Stimulated activated CD8-positive, alpha-beta memory T cell treated with anti-CD3 and anti-CD28 coated beads, Interleukin-2, amount 100 ng/mL, for 48 hours (primary cell): ENCODE data around the gene ALKBH5.

Source experiments
- DNase-seq, 2 donors: peaks; one replicate each; pipeline ENCODE4 v3.0.0-alpha.2; 2020; ENCODE audit warnings: low read depth in 2 of 2

ALKBH5 gene

DNA sequence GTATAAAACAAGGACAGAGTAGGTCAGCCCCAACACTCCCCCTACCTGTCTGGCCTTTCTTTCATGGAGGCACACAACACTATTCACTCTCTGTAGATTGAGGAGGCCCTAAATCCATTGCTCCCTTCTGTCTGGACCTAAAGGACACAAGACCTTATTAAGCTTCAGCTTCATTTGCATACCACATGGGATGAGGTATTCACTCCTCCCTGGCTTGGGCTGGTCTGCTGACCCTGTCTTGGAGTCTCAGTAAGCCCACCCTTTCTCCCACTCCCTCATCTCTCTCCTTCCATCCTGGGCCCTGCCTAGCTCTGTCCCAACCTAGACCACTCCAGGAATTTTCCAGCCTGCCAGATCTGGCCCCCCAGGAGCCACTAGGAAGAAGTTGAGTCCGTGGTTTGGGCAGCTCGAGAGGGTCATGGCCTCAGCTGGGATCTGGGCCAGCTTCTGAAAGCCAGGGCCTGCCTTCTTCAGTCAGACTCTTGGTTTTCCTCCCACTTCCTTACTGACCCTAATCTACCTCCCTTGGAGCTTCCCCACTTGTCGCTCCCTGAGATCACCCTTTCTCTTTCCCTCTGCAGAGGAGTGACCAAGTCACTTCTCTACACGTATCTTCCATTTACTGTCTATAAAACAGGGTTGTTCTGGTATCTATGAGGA is 35.3 kb downstream of the ALKBH5 start:
- no peak for DNase-seq

DNA sequence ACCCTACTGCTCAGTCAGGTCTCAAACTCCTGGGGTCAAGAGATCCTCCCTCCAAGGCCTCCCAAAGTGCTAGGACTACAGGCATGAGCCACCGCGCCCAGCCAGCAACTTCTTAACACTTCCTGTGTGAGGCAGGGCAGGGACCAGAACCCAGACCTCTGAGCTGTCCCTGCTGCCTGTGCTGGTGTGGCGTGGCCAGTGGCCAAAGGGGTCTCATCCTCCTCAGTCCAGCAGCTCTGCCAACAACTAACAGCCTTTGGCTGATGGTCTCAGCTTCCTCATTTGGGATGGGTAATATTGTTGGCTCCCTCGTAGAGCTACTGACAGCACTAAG is 40.4 kb downstream of the ALKBH5 start:
- DNase-seq, result no peak

DNA sequence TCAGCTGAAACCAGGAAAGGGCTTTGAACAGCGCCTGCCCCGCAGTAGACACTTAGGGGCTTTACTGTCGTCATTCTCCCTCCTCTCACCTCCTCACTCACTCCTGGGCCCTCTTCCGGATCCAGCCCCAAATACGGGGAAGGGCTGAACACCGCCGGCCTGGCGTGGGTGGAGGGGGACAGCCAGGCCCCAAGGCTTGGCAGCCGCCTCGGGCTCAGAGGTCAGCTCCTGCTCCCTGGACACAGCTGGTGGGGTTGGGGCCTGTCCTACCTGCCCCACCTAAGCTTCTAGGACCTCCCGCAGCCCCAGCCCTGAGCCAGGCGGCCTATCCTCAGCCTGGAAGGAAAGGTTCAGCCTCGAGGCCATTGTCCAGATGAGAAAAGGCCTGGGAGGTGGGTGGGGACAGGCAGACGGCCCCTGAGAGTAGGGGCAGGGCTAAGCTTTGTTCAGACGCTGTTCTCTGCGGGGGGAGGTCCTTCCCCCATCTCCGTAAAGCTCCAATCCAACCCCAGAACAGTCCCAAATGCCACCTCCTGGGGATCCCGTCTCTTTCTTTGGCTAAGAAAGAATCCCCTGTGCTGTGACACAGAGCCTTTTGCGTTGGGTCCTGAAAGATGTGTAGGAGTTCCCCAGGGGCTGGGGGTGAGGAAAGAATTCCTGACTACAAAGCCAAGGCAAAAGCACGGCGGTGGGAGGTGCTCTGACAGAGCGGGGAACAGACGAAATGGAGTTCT is 40.9 kb downstream of the ALKBH5 start:
- DNase-seq, result no peak

DNA sequence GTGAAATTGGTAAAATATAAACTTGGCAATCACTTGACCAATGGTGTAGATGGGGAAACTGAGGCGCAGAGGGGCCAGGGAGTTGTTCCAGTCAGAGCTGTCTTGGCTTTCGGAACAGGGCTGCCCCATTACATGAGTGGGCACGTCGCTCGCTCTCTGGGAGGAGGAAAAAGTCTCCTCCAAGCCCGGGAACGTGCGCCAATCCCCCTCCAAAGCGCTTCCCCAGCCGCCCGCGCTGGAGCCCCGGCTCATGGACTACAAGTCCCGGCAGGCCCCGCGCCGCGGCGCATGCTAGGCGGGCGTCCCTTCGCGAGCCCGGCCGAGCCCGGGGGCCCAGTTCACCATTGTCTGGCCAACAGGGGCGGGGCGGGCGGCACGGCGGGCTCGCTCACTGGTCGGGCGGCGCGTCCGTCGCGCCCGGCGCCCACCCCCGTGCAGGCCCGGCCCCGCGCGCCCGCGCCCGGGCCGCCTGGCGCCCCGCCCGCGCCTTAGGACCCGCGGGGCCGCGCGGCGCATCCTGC is 41.6 kb downstream of the ALKBH5 start, which contains the start of gene LLGL1:
LLGL1 (plus strand) TSS at position 515 of the 521 bp plus-strand sequence. CDS start 48 bp downstream, outside the sequence.
- DNase-seq, result peak; percentile 94 to 98

DNA sequence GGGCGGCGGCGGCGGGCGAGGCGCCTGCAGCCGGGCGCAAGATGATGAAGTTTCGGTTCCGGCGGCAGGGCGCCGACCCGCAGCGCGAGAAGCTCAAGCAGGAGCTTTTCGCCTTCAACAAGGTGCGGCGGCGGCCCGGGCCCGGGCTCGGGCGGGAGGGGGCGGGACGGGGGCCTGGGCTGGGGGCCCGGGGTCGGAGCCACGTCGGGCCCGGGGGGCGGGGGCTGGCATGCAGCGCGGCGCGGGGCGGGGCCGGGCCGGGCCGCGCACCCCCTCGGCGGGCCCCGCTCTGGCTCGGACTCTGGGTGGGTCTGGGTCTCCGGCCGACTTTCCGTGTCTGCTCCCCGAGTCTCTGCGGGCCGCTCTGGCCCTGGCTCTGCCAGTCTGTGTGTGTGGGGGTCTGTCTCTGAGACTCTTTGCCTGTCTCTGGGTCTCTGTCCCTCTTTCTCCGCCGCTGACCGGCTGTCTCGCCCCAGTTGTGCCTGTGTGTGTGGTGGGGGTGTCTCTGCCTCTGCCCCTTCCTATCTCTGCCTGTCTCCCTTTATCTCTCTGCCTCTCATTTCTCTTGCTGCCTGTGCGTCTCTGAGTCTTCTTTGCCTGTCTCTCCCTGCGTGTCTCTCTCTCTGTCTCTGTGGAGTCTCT is 42.1 kb downstream of the ALKBH5 start:
- peak in 1 of 2 donors; percentile 4 for DNase-seq

DNA sequence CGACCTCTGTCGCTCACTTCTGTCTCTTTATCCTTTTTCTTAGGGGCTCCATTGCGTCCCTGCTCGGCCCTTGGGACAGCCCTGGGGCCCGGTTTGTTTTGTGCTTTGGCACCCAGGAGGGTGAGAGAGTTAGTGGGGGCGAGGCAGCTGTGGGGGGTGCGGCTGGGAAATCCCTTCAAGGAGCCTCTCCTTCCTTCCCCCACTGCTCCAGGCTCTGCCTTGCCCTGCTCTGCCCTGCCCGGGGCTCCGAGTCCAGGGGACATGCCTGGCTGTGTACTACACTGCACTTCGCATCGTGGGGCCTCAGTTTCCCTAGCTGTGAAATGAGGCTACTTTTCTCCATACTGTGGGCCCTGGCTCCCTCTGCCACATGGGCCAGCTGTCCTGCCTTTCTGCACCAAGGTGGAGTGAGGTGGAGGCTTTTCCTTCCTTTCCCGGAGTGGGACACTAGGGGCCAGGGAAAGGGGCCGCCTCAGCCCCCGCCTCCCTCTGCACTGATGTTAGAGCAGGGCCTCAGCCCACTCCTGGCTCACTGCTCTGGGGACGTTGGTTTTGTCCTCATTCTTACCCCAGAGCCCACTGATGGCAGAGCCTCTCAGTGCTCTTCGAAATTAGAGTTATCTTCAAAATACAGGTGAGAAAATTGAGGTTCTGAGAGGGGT is 42.8 kb downstream of the ALKBH5 start:
- DNase-seq, result no peak

DNA sequence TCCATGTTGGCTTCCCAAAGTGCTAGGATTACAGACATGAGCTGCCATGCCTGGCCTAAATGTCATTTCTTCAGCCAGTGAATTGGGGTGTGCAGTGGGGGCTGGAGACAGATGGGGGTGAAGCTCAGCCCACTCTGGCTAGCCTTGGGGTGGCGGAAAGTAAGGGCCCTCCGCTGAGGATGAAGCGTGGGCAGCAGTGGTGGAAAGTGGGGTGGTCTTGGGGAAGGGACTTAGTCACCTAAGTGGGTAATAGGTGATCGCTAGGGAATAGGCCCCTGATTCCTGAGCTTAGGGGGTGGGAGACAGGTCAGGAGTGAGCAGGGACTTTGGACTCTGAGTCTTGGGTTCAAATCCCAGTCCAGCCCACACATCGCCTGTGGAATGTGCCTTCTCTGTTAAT is 44.0 kb downstream of the ALKBH5 start:
- no peak for DNase-seq

DNA sequence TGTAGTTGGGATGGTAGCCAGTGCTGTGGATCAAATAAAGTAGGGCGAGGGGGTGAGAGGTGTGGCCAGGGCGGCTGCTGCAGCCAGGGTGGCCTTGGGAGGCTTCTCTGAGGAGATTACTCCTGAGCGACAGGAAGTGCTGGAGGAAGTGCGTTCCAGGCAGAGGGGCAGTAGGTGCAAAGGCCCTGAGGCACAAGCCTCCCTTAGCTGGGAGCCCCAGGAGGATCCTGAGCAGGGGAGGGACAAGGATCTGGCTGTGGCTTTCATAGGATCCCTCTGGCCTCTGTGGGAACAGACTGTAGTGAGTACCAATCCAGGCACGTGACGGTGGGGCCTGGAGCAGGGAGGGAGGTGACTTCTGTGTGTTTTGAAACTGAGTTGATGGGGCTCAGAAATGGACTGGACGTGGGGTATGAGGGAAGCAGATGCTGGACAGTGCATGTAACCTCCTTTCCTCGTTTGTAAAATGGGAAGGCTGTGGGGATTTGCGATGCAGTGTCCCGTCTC is 44.6 kb downstream of the ALKBH5 start:
- no peak for DNase-seq

DNA sequence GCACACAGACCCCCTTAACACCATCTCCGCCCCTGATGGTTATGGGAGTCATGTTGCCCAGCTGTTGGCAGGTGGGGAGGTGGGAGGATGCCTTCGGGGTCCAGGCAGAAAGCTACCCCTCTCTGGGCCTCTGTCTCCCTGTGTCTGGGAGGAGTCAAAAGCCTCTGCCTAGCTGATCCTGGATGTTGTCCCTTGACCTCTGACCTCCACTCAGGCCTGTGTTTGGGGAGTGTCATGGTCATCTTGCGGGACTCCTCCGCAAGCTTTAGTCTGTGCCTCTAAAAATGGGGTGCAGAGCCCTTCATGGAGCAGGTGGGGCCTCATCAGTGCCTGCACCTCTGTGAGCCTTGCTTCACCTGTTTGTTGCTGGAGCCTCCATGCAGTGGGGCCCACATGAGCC is 45.6 kb downstream of the ALKBH5 start:
- DNase-seq, result no peak

DNA sequence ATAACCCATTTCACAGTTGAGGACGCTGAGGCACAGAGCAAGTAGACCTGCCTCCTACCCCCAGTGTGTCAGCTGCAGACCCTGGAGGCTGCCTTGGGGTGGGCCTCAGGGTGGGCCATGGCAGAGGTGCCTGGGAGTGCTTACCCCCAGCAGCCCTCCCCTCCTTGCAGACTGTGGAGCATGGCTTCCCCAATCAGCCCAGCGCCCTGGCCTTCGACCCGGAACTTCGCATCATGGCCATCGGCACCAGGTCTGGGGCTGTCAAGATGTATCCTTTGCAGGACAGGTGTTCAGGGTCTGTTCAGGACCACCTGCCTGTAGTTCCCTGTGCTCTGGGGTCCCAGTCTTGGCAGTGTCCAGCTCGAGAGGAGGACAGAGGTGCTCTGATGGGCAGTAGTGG is 46.1 kb downstream of the ALKBH5 start:
- DNase-seq, result no peak

DNA sequence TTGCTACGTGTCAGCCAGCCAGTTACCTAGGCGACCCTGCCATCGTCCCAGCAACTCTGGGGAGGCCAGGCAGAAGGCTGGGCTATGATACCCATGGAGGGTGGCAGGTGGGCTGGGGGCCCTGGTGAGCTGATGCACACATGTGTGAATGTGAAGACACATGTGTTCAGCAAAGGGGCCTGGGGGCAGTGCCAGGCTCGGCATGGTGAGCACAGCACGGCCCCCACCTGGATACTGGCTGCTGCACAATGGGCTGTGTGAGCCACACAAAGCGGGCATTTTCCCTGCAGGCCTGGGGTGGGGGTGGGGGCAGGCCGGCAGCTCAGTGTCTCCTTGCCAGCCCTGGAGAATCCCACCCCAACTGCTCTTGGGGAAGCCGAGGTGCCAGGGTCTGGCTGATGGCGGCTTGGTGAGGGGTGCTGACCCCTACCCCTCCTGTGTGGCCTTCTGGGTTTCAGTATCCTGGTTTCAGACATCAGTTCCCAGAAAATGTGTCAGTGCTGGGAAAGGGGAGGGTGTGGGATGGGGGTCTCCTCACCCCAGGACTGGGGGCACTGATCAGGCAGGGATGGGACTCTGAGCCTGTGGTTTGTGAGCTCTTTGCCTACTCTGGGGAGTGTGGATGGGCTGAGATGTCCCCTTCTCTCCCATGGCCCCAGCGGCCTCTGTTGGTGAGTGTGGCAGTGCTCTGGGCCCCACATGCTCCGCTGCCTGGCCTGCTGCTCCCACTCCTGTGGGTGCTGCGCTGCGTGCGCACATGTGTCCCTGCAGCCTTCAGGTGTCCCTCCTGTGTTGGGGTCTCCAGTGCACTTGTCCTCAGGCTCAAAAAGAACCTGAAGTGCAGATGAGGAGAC is 46.9 kb downstream of the ALKBH5 start:
- DNase-seq, result no peak

DNA sequence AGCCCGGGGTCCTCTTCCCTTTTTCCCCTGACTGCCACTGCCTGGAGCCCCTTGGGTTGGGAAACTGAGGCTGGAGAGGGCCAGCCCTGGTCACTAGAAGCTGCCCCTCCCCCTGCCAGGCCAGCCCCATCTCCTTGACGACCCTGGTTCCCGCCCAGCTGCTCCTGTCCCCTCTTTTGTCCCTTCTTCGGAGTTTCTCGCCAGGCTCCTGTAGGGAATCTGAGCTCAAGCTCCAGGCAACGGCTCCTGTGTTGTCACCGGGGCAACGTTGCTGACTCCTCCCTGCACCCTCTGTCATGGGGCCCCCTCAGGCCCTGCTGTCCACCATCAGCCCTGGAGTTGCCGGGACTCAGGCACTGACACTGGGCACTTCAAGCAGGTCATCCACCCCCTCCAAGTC is 47.5 kb downstream of the ALKBH5 start:
- no peak for DNase-seq

DNA sequence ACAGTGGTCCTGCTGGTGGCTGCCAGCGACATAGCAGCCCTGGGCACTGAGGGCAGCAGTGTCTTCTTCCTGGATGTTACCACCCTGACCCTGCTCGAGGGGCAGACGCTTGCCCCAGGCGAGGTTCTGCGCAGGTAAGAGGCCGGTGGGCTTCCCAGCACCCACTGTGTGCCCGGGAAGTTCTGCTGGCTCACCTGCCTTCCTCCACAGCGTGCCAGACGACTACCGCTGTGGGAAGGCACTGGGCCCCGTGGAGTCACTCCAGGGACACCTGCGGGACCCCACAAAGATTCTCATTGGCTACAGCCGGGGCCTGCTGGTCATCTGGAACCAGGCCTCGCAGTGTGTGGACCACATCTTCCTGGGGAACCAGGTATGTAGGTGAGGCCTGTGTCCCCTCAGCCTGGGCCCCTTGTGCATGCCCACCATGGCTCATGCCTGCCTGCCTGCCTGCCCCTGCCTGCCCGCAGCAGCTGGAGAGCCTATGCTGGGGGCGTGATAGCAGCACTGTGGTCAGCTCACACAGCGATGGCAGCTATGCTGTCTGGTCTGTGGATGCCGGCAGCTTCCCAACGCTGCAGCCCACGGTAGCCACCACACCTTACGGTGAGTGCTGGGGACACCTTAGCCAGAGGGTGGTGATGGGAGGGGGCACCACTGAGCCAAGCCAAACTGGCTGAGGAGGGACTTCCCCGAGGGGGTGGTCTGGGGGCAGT is 50.3 kb downstream of the ALKBH5 start:
- DNase-seq, result no peak

DNA sequence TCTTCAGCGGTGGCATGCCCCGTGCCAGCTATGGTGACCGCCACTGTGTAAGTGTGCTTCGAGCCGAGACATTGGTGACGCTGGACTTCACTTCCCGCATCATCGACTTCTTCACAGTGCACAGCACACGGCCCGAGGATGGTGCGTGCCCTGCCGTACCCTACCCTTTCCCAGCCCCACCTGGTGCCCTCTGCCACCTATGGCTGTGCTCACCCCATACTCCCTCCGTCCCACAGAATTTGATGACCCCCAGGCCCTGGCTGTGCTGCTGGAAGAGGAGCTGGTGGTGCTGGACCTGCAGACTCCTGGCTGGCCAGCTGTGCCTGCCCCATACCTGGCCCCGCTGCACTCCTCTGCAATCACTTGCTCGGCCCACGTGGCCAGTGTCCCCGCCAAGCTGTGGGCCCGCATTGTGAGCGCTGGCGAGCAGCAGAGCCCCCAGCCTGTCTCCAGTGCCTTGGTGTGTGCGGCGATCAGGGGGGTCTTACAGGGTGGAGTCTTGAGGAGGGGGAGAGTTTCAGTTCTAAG is 51.3 kb downstream of the ALKBH5 start:
- DNase-seq, result no peak

DNA sequence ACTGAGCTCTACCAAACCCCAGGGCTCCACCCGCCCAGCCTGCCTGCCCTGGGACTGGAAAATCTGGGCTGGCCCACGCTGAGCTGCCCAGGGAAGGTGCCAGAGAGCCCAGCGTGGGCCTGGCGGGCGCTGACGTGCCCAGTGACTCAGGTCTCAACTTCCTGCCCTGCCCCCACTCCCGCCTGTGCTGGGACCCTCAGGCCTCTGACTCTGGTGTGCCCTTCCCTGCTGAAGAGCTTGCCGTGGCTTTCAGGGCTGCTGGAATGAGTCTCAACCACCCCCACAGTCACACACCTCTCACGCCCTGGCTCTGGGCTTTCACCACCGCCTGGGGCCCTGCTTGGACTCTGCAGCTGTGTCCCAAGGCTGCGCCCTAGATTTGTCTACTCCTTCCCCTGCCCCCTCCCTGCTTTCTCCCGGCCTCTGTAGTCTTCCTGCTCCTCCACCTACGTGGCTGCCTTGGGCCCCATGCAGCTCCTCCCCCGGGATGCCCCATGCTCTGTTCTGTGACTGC is 52.2 kb downstream of the ALKBH5 start:
- DNase-seq, result peak; percentile 42 to 59

DNA sequence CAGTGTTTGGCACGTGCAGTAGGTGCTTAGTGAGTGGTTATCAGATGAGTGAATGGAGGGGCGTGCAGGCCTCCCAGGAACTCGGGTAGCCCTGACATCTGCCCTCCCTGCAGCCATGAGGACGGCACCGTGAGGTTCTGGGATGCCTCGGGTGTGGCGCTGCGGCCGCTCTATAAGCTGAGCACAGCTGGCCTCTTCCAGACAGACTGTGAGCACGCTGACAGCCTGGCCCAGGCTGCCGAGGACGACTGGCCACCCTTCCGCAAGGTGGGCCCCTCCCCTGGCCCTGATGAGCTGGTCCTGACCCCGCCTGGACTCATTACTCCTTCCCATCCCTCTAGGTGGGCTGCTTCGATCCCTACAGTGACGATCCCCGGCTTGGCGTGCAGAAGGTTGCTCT is 52.9 kb downstream of the ALKBH5 start:
- no peak for DNase-seq

DNA sequence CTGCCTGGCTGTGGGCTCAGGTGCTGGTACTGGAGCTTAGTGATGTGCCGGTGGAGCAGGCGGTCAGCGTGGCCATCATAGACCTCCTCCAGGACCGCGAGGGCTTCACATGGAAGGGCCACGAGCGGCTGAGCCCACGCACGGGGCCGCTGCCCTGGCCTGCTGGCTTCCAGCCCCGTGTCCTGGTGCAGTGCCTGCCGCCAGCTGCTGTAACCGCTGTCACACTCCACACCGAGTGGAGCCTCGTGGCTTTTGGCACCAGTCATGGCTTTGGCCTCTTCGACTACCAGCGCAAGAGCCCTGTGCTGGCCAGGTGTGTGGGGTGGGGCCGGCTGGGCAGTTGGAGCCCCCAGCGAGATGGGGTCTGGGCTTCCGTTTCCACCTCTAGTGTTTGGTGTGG is 53.8 kb downstream of the ALKBH5 start:
- DNase-seq, result no peak

DNA sequence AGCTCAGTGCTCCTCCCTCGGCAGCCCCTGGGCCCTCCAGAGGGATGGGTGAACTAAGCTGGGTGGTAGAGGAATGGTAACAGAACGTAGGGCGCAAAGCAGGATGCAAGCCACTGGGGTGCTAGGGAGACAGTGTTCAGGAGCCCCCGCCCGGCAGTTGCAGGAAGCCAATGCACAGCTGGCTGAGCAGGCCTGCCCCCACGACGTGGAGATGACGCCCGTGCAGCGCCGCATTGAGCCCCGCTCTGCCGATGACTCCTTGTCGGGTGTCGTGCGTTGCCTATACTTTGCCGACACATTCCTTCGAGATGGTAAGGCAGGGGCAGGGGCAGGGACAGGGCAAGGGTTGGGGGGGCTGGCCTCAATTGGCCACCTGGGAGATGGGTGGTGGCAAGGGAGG is 54.7 kb downstream of the ALKBH5 start:
- no peak for DNase-seq

DNA sequence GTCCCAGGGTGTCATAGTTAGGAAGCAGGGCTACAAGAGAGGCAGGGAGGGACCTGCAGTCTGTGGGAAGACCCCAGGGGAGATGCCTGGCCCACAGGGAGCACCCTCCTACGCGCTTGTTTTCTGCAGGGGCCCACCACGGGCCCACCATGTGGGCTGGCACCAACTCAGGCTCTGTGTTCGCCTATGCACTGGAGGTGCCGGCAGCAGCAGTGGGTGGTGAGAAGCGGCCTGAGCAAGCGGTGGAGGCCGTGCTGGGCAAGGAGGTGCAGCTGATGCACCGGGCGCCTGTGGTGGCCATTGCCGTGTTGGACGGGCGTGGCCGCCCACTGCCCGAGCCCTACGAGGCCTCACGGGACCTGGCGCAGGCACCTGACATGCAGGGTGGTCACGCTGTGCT is 56.8 kb downstream of the ALKBH5 start:
- DNase-seq, result no peak

DNA sequence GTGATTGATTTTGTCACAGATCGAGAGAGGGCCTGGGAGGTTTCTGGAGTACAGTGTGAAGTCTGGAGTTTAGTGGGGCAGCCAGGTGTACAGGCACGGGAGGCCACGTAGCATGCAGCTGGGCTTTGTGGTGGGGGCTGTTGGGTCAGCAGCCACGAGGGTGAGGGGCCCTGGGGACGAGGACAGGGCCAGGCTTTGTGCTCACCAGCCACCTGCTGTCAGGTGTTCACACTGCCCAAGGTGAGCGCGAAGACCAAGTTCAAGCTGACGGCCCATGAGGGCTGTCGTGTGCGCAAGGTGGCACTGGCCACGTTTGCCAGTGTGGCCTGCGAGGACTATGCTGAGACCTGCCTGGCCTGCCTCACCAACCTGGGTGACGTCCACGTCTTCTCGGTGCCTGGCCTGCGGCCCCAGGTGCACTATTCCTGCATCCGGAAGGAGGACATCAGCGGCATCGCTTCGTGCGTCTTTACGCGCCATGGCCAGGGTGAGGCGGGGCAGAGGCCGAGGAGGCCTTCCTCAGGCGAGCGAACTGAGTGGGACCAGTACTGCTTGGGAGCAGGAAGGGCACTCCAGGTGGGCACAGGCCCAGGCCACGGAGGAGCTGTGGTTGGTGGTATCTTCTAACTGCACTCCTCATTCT is 57.7 kb downstream of the ALKBH5 start:
- DNase-seq, result no peak
